ENCODE results near the gene RAB3C.

GRCh38 chr5:58735637-58736036 is 152.8 kb downstream of the RAB3C start:
- no peak for TF ChIP-seq POLR2A (IDR thresholded peaks at IDR 0.05)
- TF ChIP-seq CTCF (IDR thresholded peaks at IDR 0.05) = no peak

Data from body of pancreas (tissue), 4 donors.